Measurements from ENCODE around the gene CFAP157.

The CFAP157 gene

DNA sequence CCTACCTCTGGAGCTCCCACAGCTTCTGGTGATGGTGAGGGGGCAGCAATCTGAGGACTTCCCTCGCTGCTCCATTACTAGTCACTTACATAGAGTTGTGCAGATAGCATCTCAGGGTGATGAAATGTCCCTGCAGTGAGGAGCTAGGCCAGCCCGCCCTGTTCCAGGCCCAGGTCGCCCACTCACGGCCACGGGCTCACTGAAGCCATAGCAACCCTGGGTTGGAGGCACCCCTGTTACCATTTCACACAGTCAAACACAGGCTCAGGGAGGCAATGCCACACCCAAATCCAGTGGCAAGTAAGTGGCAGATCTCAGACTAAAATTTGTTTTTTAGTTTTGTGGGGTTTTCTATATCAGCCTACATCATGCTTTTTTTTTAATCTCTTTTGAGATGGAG, 52.1 kb downstream of the CFAP157 start:
- DNase-seq (ENCODE audit: low read depth in 1 of 2, low spot score in 1 of 2) = no peak

DNA sequence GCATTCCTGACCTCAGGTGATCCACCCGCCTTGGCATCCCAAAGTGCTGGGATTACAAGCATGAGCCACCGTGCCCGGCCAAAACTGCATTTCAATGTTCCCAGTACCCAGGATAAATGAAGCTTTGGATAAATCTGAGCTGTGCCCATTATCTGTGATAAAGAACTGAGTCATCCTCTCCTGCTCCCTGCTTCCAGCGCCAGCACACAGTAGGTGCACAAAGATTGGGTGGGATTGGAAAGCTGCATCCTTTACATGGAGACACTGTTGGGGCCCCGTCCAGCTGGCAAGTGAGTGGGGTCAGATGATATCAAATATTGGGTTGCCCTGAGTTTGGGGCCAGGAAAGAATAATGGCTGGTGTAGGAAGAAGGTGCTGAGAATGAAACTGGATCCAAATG, 54.3 kb downstream of the CFAP157 start:
- no peak for DNase-seq (ENCODE audit: low read depth in 1 of 2, low spot score in 1 of 2)

DNA sequence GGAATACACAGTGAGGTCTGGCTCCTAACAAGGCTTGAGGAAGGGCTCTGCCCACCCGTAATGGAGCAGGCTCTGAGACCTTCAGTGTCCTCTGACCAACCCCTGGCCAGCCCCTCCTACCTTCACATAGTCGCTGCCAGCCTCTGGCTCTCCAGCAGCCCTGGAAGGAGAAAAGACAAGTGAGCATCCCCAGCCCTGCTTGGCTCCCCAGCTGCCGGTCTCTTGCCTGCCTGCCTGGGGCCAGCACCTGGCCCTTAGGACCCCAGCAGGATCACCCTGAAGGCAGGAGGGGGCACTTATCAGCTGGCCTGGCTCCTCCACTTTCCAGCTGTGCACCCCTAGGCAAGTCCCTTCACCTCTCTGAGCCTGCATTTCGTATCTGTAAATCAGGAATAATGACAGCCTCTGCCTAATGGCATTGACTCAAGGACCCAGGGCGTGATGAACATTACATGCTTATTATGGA, 54.7 kb downstream of the CFAP157 start:
- DNase-seq (ENCODE audit: low read depth in 1 of 2, low spot score in 1 of 2) = no peak

DNA sequence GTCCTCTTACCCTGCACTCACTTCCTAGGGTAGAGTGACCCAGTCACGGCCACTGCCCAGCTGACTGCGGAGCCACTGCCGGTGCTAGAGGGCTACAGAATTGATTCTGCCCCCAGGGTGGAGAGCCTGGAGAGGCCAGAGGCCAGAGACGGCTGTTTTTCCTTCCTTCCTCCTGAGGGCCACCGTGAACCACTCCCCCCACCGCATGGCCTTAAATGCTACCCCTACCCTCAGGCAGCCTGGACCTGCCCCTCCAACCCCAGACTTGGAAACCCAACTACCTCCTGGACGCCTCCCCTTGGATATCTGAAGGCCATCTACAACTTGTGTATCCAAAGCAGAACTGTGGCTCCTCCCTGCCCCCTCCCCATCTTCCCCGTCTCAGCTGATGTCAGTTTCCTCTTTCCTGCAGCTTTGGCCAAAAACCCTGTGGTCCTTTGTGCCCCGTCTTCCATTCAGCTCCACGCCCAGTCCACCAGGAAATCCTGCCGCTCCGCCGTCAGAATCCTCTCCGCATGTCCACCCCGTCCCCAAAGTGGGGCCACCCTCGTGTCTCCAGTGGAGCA, 55.4 kb downstream of the CFAP157 start:
- no peak for DNase-seq (ENCODE audit: low read depth in 1 of 2, low spot score in 1 of 2)

DNA sequence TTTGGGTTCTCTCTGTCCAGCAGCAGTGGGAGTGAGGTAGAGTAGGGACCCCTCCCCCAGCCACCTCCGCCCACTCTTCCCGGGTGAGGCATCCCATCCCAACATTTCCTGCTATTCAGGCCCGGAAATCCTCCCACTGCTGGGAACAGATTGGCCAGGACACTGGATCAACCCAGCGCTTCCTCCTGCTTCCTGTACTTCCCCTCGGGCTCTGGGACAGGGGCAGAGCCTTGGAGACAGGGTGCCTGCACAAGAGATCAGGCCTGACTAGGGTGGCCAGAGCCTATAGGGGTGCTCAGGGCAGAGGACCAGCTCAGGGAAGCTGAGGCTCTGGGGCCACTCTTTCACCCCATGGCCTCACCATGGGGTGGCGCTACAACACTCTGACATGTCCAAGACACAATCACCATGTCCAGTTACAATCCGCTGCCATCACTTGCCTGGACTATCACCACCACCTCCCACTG, 57.2 kb downstream of the CFAP157 start:
- DNase-seq (ENCODE audit: low read depth in 1 of 2, low spot score in 1 of 2) = no peak

DNA sequence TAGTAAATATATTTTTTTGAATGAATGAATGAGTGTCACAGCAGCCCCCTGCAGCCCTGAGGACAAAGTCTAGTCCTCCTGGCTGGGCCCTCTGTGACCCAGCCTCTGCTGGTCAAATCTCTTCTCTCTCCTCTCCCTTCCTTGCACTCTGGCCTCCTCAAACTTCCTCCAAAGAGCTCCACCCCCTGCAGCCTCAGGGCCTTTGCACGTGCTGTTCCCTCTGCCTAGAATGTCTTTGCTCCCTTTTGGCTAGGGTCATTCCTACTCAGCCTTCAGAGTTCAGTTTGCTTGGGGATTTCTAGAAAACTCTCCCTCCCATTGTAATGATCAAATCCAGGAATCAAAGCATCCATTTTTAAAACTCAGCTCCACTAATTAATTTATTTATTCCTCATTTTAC, 58.6 kb downstream of the CFAP157 start:
- no peak for DNase-seq (ENCODE audit: low read depth in 1 of 2, low spot score in 1 of 2)
